Liver (tissue), 9 donors: Measurements from ENCODE around the gene GRAMD1C. TPM values are rescaled to one million over a fixed set of nuclear protein-coding genes. Genes with fewer than 3 reads are reported as not detected.

Experiments
- DNase-seq: peaks from one replicate; pipeline ENCODE4 v3.0.0-alpha.2; 2017; ENCODE audit warnings: low spot score
- H3K27ac ChIP-seq, 2 donors: one replicate each; pipeline ENCODE4 v1.7.0; 2013; ENCODE audit warnings: inconsistent platforms in 2 of 2, low read length in 2 of 2, control low read depth in 1 of 2, low read depth in 1 of 2, mild to moderate bottlenecking in 1 of 2
- H3K27me3 ChIP-seq, 4 donors: one replicate each; pipeline versions ENCODE4 v1.6.1 to v1.7.0; 2013; ENCODE audit warnings: low read length in 3 of 4, inconsistent platforms in 1 of 4, mild to moderate bottlenecking in 1 of 4, moderate library complexity in 1 of 4; ENCODE audit not compliant: control insufficient read depth in 4 of 4, insufficient read depth in 4 of 4
- H3K36me3 ChIP-seq, 4 donors: one replicate each; pipeline versions ENCODE4 v1.6.1 to v1.7.0; 2013; ENCODE audit warnings: low read length in 3 of 4, mild to moderate bottlenecking in 3 of 4, low read depth in 1 of 4, moderate library complexity in 1 of 4; ENCODE audit not compliant: control insufficient read depth in 4 of 4, insufficient read depth in 3 of 4
- H3K4me1 ChIP-seq, 4 donors: one replicate each; pipeline versions ENCODE4 v1.6.1 to v1.7.0; 2013; ENCODE audit warnings: low read length in 3 of 4, mild to moderate bottlenecking in 3 of 4, moderate library complexity in 1 of 4; ENCODE audit not compliant: control insufficient read depth in 4 of 4, insufficient read depth in 4 of 4
- H3K4me3 ChIP-seq, 3 donors: one replicate each; pipeline versions ENCODE4 v1.6.1 to v1.7.0; 2013; ENCODE audit warnings: low read length in 3 of 3, control low read depth in 1 of 3, low read depth in 1 of 3, mild to moderate bottlenecking in 1 of 3
- H3K9ac ChIP-seq, 2 donors: one replicate each; pipeline ENCODE4 v1.7.0; 2013; ENCODE audit warnings: low read length in 2 of 2, mild to moderate bottlenecking in 2 of 2, moderate library complexity in 2 of 2, control low read depth in 1 of 2, low read depth in 1 of 2
- H3K9me3 ChIP-seq, 4 donors: one replicate each; pipeline versions ENCODE4 v1.6.1 to v1.7.0; 2013; ENCODE audit warnings: low read length in 3 of 4; ENCODE audit not compliant: control insufficient read depth in 4 of 4
- ATF3 ChIP-seq: IDR thresholded peaks from 2 replicates; pipeline ENCODE4 v1.6.1; 2016; ENCODE audit warnings: antibody characterized with exemption
- CTCF ChIP-seq: fragments of 150-350 bp; IDR thresholded peaks from 2 replicates; pipeline ENCODE4 v1.5.1; 2017; ENCODE audit warnings: improper control_type of control experiment, low read depth, low read length; ENCODE audit not compliant: missing input control
- EGR1 ChIP-seq, 2 donors: IDR thresholded peaks; 2 replicates each; pipeline ENCODE4 v1.6.1; 2016 to 2018; ENCODE audit warnings: antibody characterized with exemption in 2 of 2, low read depth in 2 of 2
- FOXA1 ChIP-seq: IDR thresholded peaks from 2 replicates; pipeline ENCODE4 v1.6.1; 2016; ENCODE audit warnings: antibody characterized with exemption
- FOXA2 ChIP-seq: IDR thresholded peaks from 2 replicates; pipeline ENCODE4 v1.6.1; 2016; ENCODE audit warnings: antibody characterized with exemption
- GABPA ChIP-seq, 2 donors: IDR thresholded peaks in 1 of 2; conservative IDR thresholded peaks in 1 of 2; 2 replicates each; pipeline ENCODE4 v1.6.1; 2016; ENCODE audit warnings: antibody characterized with exemption in 2 of 2, mild to moderate bottlenecking in 1 of 2, moderate library complexity in 1 of 2
- HNF4A ChIP-seq, 2 donors: conservative IDR thresholded peaks; 2 replicates each; pipeline ENCODE4 v1.6.1; 2016; ENCODE audit warnings: antibody characterized with exemption in 2 of 2, mild to moderate bottlenecking in 2 of 2
- HNF4G ChIP-seq: IDR thresholded peaks from 2 replicates; pipeline ENCODE4 v1.6.1; 2016; ENCODE audit warnings: antibody characterized with exemption
- JUND ChIP-seq, 2 donors: IDR thresholded peaks; 2 replicates each; pipeline ENCODE4 v1.6.1; 2016; ENCODE audit warnings: antibody characterized with exemption in 2 of 2
- MAX ChIP-seq: IDR thresholded peaks from 2 replicates; pipeline ENCODE4 v1.6.1; 2016; ENCODE audit warnings: antibody characterized with exemption
- NR2F2 ChIP-seq: IDR thresholded peaks from 2 replicates; pipeline ENCODE4 v1.6.1; 2016; ENCODE audit warnings: antibody characterized with exemption
- RAD21 ChIP-seq, 2 donors: IDR thresholded peaks; 2 replicates each; pipeline ENCODE4 v1.6.1; 2016; ENCODE audit warnings: antibody characterized with exemption in 2 of 2, mild to moderate bottlenecking in 2 of 2
- RXRA ChIP-seq, 2 donors: IDR thresholded peaks; 2 replicates each; pipeline ENCODE4 v1.6.1; 2017 to 2018; ENCODE audit warnings: antibody characterized with exemption in 2 of 2, mild to moderate bottlenecking in 1 of 2
- SP1 ChIP-seq: IDR thresholded peaks from 2 replicates; pipeline ENCODE4 v1.6.1; 2018; ENCODE audit warnings: antibody characterized with exemption, mild to moderate bottlenecking
- TAF1 ChIP-seq: conservative IDR thresholded peaks from 2 replicates; pipeline ENCODE4 v1.6.1; 2016; ENCODE audit warnings: antibody characterized with exemption, mild to moderate bottlenecking
- YY1 ChIP-seq: IDR thresholded peaks from 2 replicates; pipeline ENCODE4 v1.6.1; 2016; ENCODE audit warnings: antibody characterized with exemption, mild to moderate bottlenecking
- ZBTB33 ChIP-seq: IDR thresholded peaks from 2 replicates; pipeline ENCODE4 v1.6.1; 2016; ENCODE audit warnings: antibody characterized with exemption
- WGBS: extraction: QIAGEN DNeasy Blood & Tissue Kit; methylation state at CpG from one replicate; pipeline ENCODE4 v1.1.7; 2013; 5-methylcytosine and 5-hydroxymethylcytosine counted together
- polyA plus RNA-seq, 2 donors: library from polyadenylated mRNA; stranded (reverse) in 1 of 2; unstranded in 1 of 2; fragments of 200-250 nt in 1 of 2; fragments of >200 nt in 1 of 2; fragmentation: Nextera tagmentation in 1 of 2; extraction: Ambion mirVana in 1 of 2; gene quantifications; one replicate each; pipeline versions ENCODE4 v1.2.1 to v1.2.3, GENCODE V29; 2013 to 2015
- total RNA-seq, 2 donors: library from RNA; depleted of rRNA; stranded (reverse); fragments of >200 nt; gene quantifications; one replicate each; pipeline ENCODE4 v1.2.3, GENCODE V29; 2014
- TF ChIP-seq, protein P1 (sequence below): IDR thresholded peaks from 2 replicates; pipeline ENCODE4 v1.6.1; 2016; ENCODE audit warnings: antibody characterized with exemption, mild to moderate bottlenecking
- donor health status: healthy.
- donor health status: healthy.
- donor health status: healthy.
- donor health status: healthy.
- donor health status: healthy.

GRAMD1C gene
- total and polyA plus RNA-seq, 4 donors: 2.3 to 17.0 (median 6.2) TPM

DNA sequence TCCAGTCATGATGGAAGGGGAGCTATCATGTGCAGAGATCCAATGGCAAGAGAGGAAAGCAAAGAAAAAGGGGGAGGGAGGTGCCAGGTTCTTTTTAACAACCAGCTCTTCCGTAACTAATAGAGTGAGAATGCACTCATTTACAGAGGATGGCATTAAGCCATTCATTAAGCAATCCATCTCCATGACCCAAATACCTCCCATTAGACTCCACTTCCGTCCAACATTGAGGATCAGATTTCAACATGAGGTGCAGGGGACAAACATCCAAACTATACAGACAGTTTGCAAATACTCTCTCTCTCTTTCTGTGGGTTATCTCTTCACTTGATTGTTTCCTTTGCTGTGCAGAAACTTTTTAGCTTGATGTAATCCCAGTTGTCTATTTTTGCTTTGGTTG lies 130.4 kb downstream of the GRAMD1C start:
- TF ChIP-seq NR2F2: no peak
- TF ChIP-seq RXRA (IDR thresholded peaks at IDR 0.05): peak; percentile 68 to 81
- TF ChIP-seq JUND (IDR thresholded peaks at IDR 0.05): peak in 1 of 2 donors; percentile 62
- peak; percentile 34 to 81 for TF ChIP-seq GABPA (IDR thresholded peaks at IDR 0.05 in 1 of 2, conservative IDR thresholded peaks at IDR 0.05 in 1 of 2)
- TF ChIP-seq EGR1 (IDR thresholded peaks at IDR 0.05; ENCODE audit: low read depth in 2 of 2): peak in 1 of 2 donors; percentile 57
- peak; percentile 53 for TF ChIP-seq FOXA2
- peak; percentile 50 for TF ChIP-seq FOXA1
- no peak for TF ChIP-seq TAF1
- no peak for TF ChIP-seq CTCF
- peak; percentile 52 to 54 for TF ChIP-seq RAD21 (IDR thresholded peaks at IDR 0.05)
- peak; percentile 82 for TF ChIP-seq MAX
- peak; percentile 43 for TF ChIP-seq ATF3
- peak; percentile 86 for TF ChIP-seq YY1
- TF ChIP-seq ZBTB33: peak; percentile 52
- TF ChIP-seq HNF4A (conservative IDR thresholded peaks at IDR 0.05): peak; percentile 85 to 88
- TF ChIP-seq HNF4G: peak; percentile 45
- TF ChIP-seq SP1: peak; percentile 88
- TF ChIP-seq, protein P1, sequence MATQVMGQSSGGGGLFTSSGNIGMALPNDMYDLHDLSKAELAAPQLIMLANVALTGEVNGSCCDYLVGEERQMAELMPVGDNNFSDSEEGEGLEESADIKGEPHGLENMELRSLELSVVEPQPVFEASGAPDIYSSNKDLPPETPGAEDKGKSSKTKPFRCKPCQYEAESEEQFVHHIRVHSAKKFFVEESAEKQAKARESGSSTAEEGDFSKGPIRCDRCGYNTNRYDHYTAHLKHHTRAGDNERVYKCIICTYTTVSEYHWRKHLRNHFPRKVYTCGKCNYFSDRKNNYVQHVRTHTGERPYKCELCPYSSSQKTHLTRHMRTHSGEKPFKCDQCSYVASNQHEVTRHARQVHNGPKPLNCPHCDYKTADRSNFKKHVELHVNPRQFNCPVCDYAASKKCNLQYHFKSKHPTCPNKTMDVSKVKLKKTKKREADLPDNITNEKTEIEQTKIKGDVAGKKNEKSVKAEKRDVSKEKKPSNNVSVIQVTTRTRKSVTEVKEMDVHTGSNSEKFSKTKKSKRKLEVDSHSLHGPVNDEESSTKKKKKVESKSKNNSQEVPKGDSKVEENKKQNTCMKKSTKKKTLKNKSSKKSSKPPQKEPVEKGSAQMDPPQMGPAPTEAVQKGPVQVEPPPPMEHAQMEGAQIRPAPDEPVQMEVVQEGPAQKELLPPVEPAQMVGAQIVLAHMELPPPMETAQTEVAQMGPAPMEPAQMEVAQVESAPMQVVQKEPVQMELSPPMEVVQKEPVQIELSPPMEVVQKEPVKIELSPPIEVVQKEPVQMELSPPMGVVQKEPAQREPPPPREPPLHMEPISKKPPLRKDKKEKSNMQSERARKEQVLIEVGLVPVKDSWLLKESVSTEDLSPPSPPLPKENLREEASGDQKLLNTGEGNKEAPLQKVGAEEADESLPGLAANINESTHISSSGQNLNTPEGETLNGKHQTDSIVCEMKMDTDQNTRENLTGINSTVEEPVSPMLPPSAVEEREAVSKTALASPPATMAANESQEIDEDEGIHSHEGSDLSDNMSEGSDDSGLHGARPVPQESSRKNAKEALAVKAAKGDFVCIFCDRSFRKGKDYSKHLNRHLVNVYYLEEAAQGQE: peak; percentile 49
- H3K27me3 ChIP-seq: no peaks in the 10 kb centered on the region
- peaks cover 0 to 5% (median 3%) of the 10 kb centered on the region in 4 donors for H3K36me3 ChIP-seq
- no peak overlapping the region for H3K4me3 ChIP-seq
- no peak for DNase-seq
- peaks cover 0 to 3% (median 0%) of the 10 kb centered on the region in 4 donors for H3K9me3 ChIP-seq
- no peak overlapping the region for H3K9ac ChIP-seq
- H3K27ac ChIP-seq: peak overlapping the region in 1 of 2 donors; percentile 26
- peaks cover 2 to 13% (median 7%) of the 10 kb centered on the region in 4 donors for H3K4me1 ChIP-seq
- 33% methylated on average over 2 of the region's 2 CpGs for WGBS
